IMR-90 (cell line): ENCODE measurements around the gene GTPBP6. TPM values are rescaled to one million over a fixed set of nuclear protein-coding genes. Genes with fewer than 3 reads are reported as not detected.

ENCODE experiments used
- ATAC-seq: fragments of 200-7000 bp; cut with Tn5 transposase; 2 replicates; pipeline ENCODE4 v1.9.1; 2020; ENCODE audit warnings: low read depth, mild to moderate bottlenecking, moderate library complexity
- BruUV-seq: library from RNA; stranded (reverse); fragments of 400-500 nt; replicated peaks from 2 replicates; lab custom pipeline; 2021; lab: Mats Ljungman, UMichigan
- CTCF ChIA-PET: fragments of 300-600 bp; formaldehyde crosslinking; extraction: SDS; loops from one replicate; lab custom pipeline; 2021; ENCODE audit warnings: antibody characterized with exemption; lab: Yijun Ruan, JAX
- POLR2A ChIA-PET: fragments of 300-600 bp; sonication (Branson Sonifier 250); formaldehyde crosslinking; loops from one replicate; lab custom pipeline; 2022; ENCODE audit warnings: antibody characterized with exemption; ENCODE audit not compliant: unreplicated experiment; lab: Charles Lee
- DNase-seq: peaks from one replicate; pipeline ENCODE4 v3.0.0; 2013
- H2AFZ ChIP-seq: replicated peaks from 2 replicates; pipeline ENCODE3; 2013; ENCODE audit warnings: low read length, mild to moderate bottlenecking; ENCODE audit not compliant: poor library complexity
- H2AK5ac ChIP-seq: 2 replicates; pipeline ENCODE4 v1.6.1; 2013; ENCODE audit warnings: low read depth, low read length, inconsistent platforms
- H2AK9ac ChIP-seq: replicated peaks from 2 replicates; pipeline ENCODE3; 2013; ENCODE audit warnings: mild to moderate bottlenecking, low read depth, low read length, moderate library complexity; ENCODE audit not compliant: poor library complexity
- H2BK120ac ChIP-seq: 2 replicates; pipeline ENCODE4 v1.6.1; 2013; ENCODE audit warnings: low read depth, low read length, inconsistent platforms
- H2BK15ac ChIP-seq: 3 replicates; pipeline ENCODE4 v1.6.1; 2013; ENCODE audit warnings: low read depth, low read length, inconsistent platforms
- H2BK20ac ChIP-seq: 2 replicates; pipeline ENCODE4 v1.6.1; 2013; ENCODE audit warnings: low read depth, mild to moderate bottlenecking, inconsistent platforms, low read length, moderate library complexity
- H2BK5ac ChIP-seq: 2 replicates; pipeline ENCODE4 v1.6.1; 2013; ENCODE audit warnings: mild to moderate bottlenecking, low read depth, low read length, inconsistent platforms; ENCODE audit not compliant: poor library complexity, severe bottlenecking
- H3K14ac ChIP-seq: replicated peaks from 2 replicates; pipeline ENCODE4 v1.6.1; 2013; ENCODE audit warnings: low read depth, low read length, inconsistent platforms
- H3K18ac ChIP-seq: 2 replicates; pipeline ENCODE4 v1.6.1; 2013; ENCODE audit warnings: low read depth, low read length, control low read depth
- H3K23ac ChIP-seq: 2 replicates; pipeline ENCODE4 v1.6.1; 2013; ENCODE audit warnings: low read depth, low read length, inconsistent platforms
- H3K27ac ChIP-seq: 2 replicates; pipeline ENCODE4 v1.5.1; 2013; ENCODE audit warnings: mild to moderate bottlenecking, control low read depth, low read length; ENCODE audit not compliant: insufficient read depth
- H3K27me3 ChIP-seq: 2 replicates; pipeline ENCODE4 v1.6.1; 2013; ENCODE audit warnings: low read length; ENCODE audit not compliant: control insufficient read depth, insufficient read depth
- H3K36me3 ChIP-seq: 2 replicates; pipeline ENCODE4 v1.6.1; 2013; ENCODE audit warnings: low read length, mixed read lengths; ENCODE audit not compliant: control insufficient read depth, insufficient read depth
- H3K4ac ChIP-seq: 2 replicates; pipeline ENCODE4 v1.6.1; 2013; ENCODE audit warnings: low read depth, low read length, inconsistent platforms
- H3K4me1 ChIP-seq: 2 replicates; pipeline ENCODE4 v1.6.1; 2013; ENCODE audit warnings: low read length, mixed read lengths; ENCODE audit not compliant: control insufficient read depth, insufficient read depth
- H3K4me2 ChIP-seq: 2 replicates; pipeline ENCODE4 v1.6.1; 2013; ENCODE audit warnings: low read depth, mild to moderate bottlenecking, control low read depth, low read length, moderate library complexity
- H3K4me3 ChIP-seq: 2 replicates; pipeline ENCODE4 v1.5.1; 2013; ENCODE audit warnings: low read depth, mild to moderate bottlenecking, control low read depth, low read length, moderate library complexity; ENCODE audit not compliant: insufficient read depth
- H3K56ac ChIP-seq: 2 replicates; pipeline ENCODE4 v1.6.1; 2013; ENCODE audit warnings: low read length, inconsistent platforms; ENCODE audit not compliant: insufficient read depth; ENCODE audit errors: extremely low read depth
- H3K79me1 ChIP-seq, 2 experiments: 2 replicates each; pipeline ENCODE4 v1.6.1; 2013; ENCODE audit warnings: low read length in 2 of 2, inconsistent platforms in 1 of 2, low read depth in 1 of 2
- H3K9ac ChIP-seq: 2 replicates; pipeline ENCODE4 v1.6.1; 2013; ENCODE audit warnings: low read depth, low read length, control low read depth
- H3K9me1 ChIP-seq: 2 replicates; pipeline ENCODE4 v1.6.1; 2013; ENCODE audit warnings: low read length, inconsistent platforms; ENCODE audit not compliant: insufficient read depth
- H3K9me3 ChIP-seq: 2 replicates; pipeline ENCODE4 v1.6.1; 2013; ENCODE audit warnings: low read length; ENCODE audit not compliant: control insufficient read depth, insufficient read depth
- H4K20me1 ChIP-seq: 2 replicates; pipeline ENCODE4 v1.6.1; 2013; ENCODE audit warnings: low read length, inconsistent platforms; ENCODE audit not compliant: insufficient read depth
- H4K5ac ChIP-seq: 2 replicates; pipeline ENCODE4 v1.6.1; 2013; ENCODE audit warnings: mild to moderate bottlenecking, low read depth, low read length, control low read depth
- H4K8ac ChIP-seq, 2 experiments: 2 replicates each; pipeline ENCODE4 v1.6.1; 2013; ENCODE audit warnings: low read depth in 2 of 2, low read length in 2 of 2, control low read depth in 1 of 2, inconsistent platforms in 1 of 2
- H4K91ac ChIP-seq: 2 replicates; pipeline ENCODE4 v1.6.1; 2013; ENCODE audit warnings: low read depth, low read length, inconsistent platforms; ENCODE audit not compliant: insufficient read depth
- FOS ChIP-seq: fragments of 150-350 bp; IDR thresholded peaks from 2 replicates; pipeline ENCODE4 v1.6.1; 2016; ENCODE audit warnings: low read depth, low read length
- MAFK ChIP-seq: IDR thresholded peaks from 2 replicates; pipeline ENCODE4 v1.6.1; 2012; ENCODE audit warnings: low read depth, low read length, improper control_type of control experiment
- NFE2L2 ChIP-seq: fragments of 150-350 bp; IDR thresholded peaks from 2 replicates; pipeline ENCODE4 v1.6.1; 2016; ENCODE audit warnings: low read depth, mild to moderate bottlenecking, low read length
- POLR2A ChIP-seq: IDR thresholded peaks from 2 replicates; pipeline ENCODE4 v1.6.1; 2012; ENCODE audit warnings: mild to moderate bottlenecking, low read depth, low read length
- RFX5 ChIP-seq: IDR thresholded peaks from 2 replicates; pipeline ENCODE4 v1.8.0; 2012; ENCODE audit warnings: low read depth, mild to moderate bottlenecking, low read length, moderate library complexity
- WGBS, 2 experiments: methylation state at CpG; one replicate each; pipeline versions ENCODE4 v1.1.5 to v1.1.7; 2013; ENCODE audit warnings: missing lambda C conversion rate in 2 of 2; ENCODE audit not compliant: insufficient read length in 1 of 2; ENCODE audit errors: extremely low coverage in 2 of 2; 5-methylcytosine and 5-hydroxymethylcytosine counted together
- dilution Hi-C: fragments of 300-500 bp; cut with HindIII; formaldehyde crosslinking; loops from one replicate; pipeline ENCODE4 v1.14.3; 2018; ENCODE audit warnings: low sequenced_read_pairs; ENCODE audit not compliant: unreplicated experiment
- in situ Hi-C: fragments of 300-500 bp; cut with MboI; formaldehyde crosslinking; loops from 3 replicates; pipeline ENCODE4 v1.14.3; 2019; ENCODE audit warnings: low sequenced_read_pairs, inconsistent platforms, mixed read lengths
- intact Hi-C: fragments of 100-400 bp; cut with micrococcal nuclease; formaldehyde crosslinking; loops from 2 replicates; pipeline ENCODE4 v1.10.0; 2022
- polyA plus RNA-seq, 3 experiments: library from polyadenylated mRNA; depleted of rRNA; stranded (reverse); fragments of >200 nt; gene quantifications; 2 replicates each; pipeline ENCODE4 v1.2.3, GENCODE V29; 2012; ENCODE audit warnings: low replicate concordance in 1 of 3
- total RNA-seq: library from RNA; depleted of rRNA; stranded (reverse); fragments of >200 nt; gene quantifications from 2 replicates; pipeline ENCODE4 v1.2.3, GENCODE V29; 2012
- TF ChIP-seq, protein P1 (sequence below): fragments of 150-350 bp; IDR thresholded peaks from 2 replicates; pipeline ENCODE4 v1.6.1; 2016; ENCODE audit warnings: low read depth, mild to moderate bottlenecking, low read length, moderate library complexity, borderline replicate concordance

Gene GTPBP6
- total and polyA plus RNA-seq, 2 of the 4 experiments (the other 2 are of a cell fraction), result 24.0 to 31.6 TPM

- H3K27me3 ChIP-seq, result no peaks in the 10 kb centered on the region
- BruUV-seq, result no TSS peak
- H2BK20ac ChIP-seq, result no peak overlapping the region
- intact Hi-C loops (no loop called here), in situ Hi-C loops (no loop called here), dilution Hi-C loops (no loop called here)
- no peak overlapping the region for H2AFZ ChIP-seq
- no peak overlapping the region for H3K56ac ChIP-seq
- H3K27ac ChIP-seq, result no peak overlapping the region
- ChIA-PET CTCF (no interaction called here), POLR2A (no interaction called here)
- H2AK9ac ChIP-seq, result no peak overlapping the region
- no peak overlapping the region for H2AK5ac ChIP-seq
- no peak overlapping the region for H3K9ac ChIP-seq
- H3K79me1 ChIP-seq, result no peaks in the 10 kb centered on the region
- H3K36me3 ChIP-seq, result no peaks in the 10 kb centered on the region
- no peak overlapping the region for H3K18ac ChIP-seq
- H4K8ac ChIP-seq, result no peak overlapping the region
- H2BK5ac ChIP-seq, result no peak overlapping the region
- no peaks in the 10 kb centered on the region for H3K9me3 ChIP-seq
- no peak for DNase-seq
- no peak overlapping the region for H3K4me2 ChIP-seq
- H3K14ac ChIP-seq, result no peak overlapping the region
- no peak overlapping the region for H2BK120ac ChIP-seq
- no peak for ATAC-seq
- no peaks in the 10 kb centered on the region for H3K9me1 ChIP-seq
- no peak overlapping the region for H4K91ac ChIP-seq
- H3K4me1 ChIP-seq, result no peaks in the 10 kb centered on the region
- no peak overlapping the region for H3K23ac ChIP-seq
- H3K4ac ChIP-seq, result no peak overlapping the region
- TF ChIP-seq FOS (no peak), NFE2L2 (no peak), MAFK (no peak), RFX5 (no peak), POLR2A (no peak)
- TF ChIP-seq, protein P1, sequence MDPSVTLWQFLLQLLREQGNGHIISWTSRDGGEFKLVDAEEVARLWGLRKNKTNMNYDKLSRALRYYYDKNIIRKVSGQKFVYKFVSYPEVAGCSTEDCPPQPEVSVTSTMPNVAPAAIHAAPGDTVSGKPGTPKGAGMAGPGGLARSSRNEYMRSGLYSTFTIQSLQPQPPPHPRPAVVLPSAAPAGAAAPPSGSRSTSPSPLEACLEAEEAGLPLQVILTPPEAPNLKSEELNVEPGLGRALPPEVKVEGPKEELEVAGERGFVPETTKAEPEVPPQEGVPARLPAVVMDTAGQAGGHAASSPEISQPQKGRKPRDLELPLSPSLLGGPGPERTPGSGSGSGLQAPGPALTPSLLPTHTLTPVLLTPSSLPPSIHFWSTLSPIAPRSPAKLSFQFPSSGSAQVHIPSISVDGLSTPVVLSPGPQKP, result no peak
- H4K20me1 ChIP-seq, result no peaks in the 10 kb centered on the region
- H4K5ac ChIP-seq, result no peak overlapping the region
- H3K4me3 ChIP-seq, result no peak overlapping the region
- 96% methylated on average over 14 of the region's 33 CpGs; no CpG with 5 or more reads in 1 of the 2 experiments for WGBS, 2 experiments
- no peak overlapping the region for H2BK15ac ChIP-seq
These were observed 50.8 kb downstream of the GTPBP6 start for GRCh38 chrX:267771-268261.
